NCI-H1092 (cell line): ENCODE data around the gene FBLN1.

Experiments used
- DNase-seq: peaks from one replicate; lab custom pipeline; 2025; lab: John Stamatoyannopoulos, UW

Gene FBLN1

DNA sequence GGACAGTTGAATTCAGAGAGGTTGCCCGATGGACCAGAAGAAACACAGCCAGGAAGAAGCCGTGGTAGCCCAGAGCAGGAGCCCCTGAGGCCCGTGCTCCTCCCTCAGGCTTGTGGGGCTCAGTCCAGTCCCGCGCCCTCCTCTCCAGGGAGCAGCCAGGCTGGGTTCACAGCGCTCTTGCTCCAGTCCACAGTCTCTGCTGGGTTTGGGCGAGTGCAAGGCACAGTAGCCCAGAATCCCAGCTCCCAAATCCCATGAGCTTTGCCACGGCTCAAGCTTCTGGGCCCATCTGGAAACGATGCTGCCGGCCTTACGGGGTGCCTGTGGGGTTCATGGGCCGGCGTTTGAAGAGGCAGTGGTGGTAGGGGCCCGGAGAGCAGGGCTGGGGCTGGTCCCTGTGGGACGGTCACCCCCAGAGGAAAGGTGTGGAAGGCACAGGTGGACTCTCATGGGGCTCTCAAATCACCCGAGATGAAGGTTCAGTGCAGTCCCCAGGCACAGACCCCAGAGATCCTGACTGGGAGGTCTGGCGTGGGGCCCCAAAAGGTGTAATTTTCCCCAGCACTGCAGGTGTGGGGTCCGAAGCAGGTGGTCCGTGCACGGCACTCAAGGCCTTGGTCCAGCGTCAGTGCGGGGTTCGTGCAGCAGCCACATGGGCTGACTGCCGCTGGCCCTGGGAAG is 138.4 kb downstream of the FBLN1 start:
- no peak for DNase-seq

DNA sequence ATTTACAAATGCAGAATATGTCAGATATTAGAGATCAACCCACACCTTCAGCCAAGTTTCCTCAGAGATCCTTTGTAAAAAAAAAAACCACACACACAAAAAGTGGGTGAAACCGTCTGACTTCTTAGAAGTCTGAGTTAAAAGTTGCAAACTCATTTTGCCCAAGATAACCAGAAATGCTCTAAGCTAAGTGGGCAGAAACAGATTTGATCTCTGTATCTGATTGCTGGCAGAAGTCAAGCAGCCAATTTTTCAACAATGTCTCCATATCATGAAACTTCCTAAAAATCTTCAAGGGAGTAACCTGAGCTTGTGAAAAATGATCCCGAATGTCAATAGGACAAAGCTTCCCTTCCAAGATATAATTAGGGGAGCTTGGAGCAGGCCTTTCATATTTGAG is 140.3 kb downstream of the FBLN1 start:
- DNase-seq, result no peak

DNA sequence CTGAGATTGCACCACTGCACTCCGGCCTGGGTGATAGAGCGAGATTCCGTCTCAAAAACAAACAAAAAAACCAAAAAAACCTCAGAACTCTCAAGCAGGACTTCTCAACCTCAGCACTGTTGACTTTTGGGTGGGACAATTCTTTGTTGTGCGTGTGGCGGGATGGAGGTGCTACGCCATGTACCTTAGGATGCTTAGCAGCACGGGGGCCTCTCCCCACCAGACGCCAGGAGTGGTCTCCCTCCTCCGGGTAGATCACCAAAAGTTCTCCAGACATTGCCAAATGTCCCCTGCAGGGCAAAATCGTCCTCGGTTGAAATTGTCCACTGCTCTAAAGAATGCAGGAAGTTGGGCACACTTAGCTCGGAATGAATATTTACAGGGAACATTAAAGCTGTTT is 142.0 kb downstream of the FBLN1 start:
- no peak for DNase-seq

DNA sequence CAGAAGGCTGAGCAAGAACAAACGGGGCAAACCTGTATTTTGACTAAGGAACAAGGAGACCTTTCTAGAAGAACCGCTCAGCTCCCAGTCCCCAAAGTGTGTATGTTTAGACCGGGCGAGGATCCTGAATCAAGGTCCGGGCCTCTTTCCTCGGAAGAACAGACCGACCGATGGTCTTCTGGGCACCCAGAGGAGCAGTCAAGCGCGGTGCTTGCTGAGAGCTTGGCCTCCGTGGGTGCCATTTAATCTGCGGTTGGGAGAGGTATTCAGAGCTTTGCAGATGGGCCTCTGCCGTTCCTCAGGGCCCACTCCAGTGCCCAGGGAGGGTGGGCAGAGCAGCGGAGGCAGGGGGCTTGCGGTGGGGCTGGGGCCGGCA is 142.5 kb downstream of the FBLN1 start:
- DNase-seq, result no peak

DNA sequence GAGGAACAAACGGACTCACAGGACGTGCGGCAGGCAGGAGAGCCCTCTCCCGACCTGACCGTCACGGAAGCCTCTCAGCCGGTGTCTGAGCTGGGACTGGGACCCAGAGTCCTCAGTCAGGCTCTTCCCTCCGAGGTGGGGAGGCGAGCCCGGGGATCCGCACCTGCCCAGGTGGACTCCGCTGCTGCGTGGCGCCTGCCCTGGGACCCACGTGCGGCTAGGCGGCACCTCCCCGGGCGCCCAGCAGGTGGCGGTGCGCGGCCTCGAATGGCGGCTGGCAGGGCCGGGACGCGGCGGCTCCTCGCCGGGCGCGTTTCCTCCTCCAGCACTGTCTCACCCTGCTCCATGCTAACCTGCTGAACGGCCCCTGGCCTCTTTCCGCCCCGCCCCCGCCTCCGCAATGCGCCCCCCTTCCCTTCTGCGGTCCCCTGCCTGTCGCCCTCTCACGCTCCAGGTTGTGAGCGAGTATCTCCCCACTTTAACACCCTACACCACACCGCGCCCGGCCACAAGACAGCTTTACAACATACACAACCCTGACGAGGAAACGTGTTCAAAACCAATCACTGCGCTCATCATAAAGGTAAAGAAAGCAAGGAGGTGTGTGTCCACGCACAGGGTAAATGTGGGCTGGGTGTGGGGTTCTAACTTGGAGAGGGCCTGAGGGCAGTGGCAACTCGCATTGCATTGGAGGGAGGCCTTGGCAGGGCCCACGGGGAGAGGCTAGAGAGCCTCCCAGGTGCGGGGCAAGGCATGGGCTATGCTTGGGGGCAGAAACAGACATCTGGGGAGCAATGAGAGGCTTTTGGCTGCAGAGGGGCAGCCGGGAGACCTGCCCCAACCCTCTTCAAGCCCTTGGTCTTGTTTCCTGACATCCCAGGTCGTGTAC is 143.1 kb downstream of the FBLN1 start:
- DNase-seq, result no peak

DNA sequence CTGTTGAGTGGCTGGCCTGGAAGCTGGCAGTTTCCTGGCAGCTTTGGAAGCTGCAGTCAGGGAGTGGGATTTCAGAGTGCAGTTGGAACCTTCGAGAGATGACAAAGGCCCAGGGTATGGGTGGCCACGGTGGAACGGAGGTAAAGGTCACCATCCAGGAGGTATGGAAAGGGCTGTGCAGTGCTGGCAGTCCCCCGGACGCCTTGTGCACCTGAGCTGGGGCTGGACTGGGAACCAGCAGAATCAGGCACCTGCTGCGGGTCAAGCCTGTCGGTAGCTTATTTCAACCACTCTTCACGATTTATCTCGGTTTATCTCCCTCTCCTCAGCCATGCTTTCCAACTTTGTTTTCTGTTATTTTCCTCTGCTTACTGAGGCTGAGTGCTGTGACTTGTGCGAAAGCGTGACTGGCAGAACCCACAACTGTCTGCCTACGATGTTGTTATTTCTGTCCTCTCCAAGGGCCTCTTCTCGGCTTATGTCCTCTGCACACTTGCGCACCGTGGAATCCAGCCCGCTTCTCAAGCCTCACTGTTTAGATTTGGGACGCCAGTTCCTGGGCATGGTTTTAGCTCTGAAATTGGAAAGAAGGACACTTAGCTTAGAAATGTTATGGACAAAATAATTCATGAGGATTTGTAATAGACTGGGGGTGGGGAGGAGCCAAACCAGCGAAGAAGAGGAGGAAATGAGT is 145.0 kb downstream of the FBLN1 start:
- DNase-seq, result no peak

DNA sequence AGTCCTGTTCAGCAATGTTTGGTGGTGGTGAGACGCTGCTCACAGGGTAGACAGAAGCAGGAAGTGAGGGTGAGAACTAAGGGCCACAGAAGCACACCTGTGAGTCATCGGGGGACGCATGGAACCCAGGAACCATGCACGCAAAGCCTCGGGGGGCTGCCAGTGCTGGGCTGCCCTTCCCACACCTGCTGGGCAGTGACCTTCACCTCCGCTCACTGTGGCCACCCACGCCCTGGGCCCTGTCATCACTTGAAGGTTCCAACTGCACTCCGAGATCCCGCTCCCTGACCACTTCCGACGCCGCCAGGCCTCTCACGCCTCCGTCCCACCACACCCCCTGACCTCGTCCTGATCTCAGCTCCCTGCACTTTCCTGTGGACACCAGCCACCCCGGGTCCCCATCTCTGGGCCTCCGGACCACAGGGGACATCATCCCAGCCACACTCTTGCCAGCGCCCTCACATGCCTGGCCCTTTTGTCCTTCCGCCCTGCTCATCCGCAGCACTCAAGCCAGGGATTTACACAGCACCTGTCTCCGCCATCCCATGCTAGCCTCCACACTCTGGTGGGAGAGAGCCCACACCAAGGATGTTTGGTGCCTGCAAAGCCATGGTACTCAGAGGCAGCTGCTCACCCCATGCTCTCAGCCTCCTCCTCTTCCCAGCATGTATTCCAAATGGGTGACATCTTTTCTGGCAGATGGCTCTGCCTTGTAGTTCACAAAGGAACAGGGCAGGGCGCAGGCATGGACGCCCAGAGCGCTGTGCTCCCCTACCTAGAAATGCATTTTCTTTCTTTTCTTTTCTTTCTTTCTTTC is 145.8 kb downstream of the FBLN1 start:
- DNase-seq, result no peak

DNA sequence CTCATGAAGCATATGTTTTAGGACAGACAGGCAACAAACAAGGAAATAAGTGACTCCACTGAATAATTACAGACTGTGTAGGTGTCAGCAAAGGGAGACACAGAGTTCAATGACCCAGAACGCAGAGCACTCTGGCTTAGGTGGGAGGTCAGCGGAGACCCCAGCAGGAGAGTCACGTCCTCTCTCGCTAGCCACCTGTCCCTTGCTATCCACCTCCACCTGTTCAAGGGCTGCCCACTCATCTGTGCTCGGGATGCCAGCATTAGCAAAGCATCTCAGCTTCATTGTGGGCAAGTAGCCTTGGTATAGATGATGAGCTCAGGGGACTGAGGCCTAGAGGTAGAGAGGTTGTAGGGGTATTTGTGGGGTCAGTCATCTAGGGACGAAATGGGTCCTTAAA is 147.1 kb downstream of the FBLN1 start:
- DNase-seq, result no peak

DNA sequence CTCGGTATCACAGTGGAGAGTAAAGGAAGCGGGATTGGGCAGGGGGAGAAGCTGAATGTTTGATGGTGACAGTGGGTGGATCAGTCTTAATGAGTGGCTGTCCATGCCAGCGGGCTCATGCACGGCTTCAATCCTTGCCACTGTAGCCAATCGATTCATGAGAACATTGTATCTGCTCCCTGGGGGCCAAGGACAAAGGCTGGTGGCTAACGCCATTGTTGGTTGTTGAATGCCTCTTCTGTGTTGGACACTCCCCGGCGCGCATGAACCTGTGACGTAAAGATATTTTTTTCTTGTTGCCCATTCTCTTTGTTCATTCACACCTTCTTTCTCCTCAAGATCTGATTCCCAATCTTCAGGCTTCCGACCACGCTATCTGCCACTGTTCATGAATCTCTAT is 148.0 kb downstream of the FBLN1 start:
- no peak for DNase-seq
